ENCODE results near the gene CDH16. TPM values are rescaled to one million over a fixed set of nuclear protein-coding genes. Genes with fewer than 3 reads are reported as not detected.

The CDH16 gene
- total RNA-seq, 1 donor from 2014 or later: not detected

- H3K36me3 ChIP-seq (ENCODE audit: control insufficient read depth in 3 of 3, insufficient read depth in 3 of 3, low read length in 3 of 3): peaks cover 13 to 24% (median 15%) of the 10 kb centered on the region in 3 donors
- peaks cover 0 to 7% (median 0%) of the 10 kb centered on the region in 3 donors for H3K27me3 ChIP-seq (ENCODE audit: control insufficient read depth in 3 of 3, insufficient read depth in 3 of 3, low read length in 3 of 3)
- peaks cover 56 to 84% (median 81%) of the 10 kb centered on the region in 3 donors for H3K4me1 ChIP-seq (ENCODE audit: control insufficient read depth in 3 of 3, insufficient read depth in 3 of 3, low read length in 3 of 3)
- peak overlapping the region; percentile 82 to 88 (median 84) for H3K4me3 ChIP-seq (ENCODE audit: low read length in 3 of 3)
- H3K9me3 ChIP-seq (ENCODE audit: control insufficient read depth in 3 of 3, low read length in 3 of 3): no peaks in the 10 kb centered on the region
- H3K9ac ChIP-seq (ENCODE audit: low read depth in 1 of 3, low read length in 3 of 3): peak overlapping the region; percentile 79 to 91 (median 89)
- peak overlapping the region; percentile 98 for H3K27ac ChIP-seq (ENCODE audit: low read depth, low read length)
Observed at GRCh38 chr16:66924527-66925321, 6.0 kb upstream of the CDH16 start.

GRCh38 chr16:66923866-66924265, 5.2 kb upstream of the CDH16 start:
- peaks cover 0 to 7% (median 0%) of the 10 kb centered on the region in 3 donors for H3K27me3 ChIP-seq (ENCODE audit: control insufficient read depth in 3 of 3, insufficient read depth in 3 of 3, low read length in 3 of 3)
- H3K4me1 ChIP-seq (ENCODE audit: control insufficient read depth in 3 of 3, insufficient read depth in 3 of 3, low read length in 3 of 3): peaks cover 58 to 84% (median 81%) of the 10 kb centered on the region in 3 donors
- H3K4me3 ChIP-seq (ENCODE audit: low read length in 3 of 3): peak overlapping the region; percentile 82 to 88 (median 84)
- peak overlapping the region; percentile 72 to 91 (median 89) for H3K9ac ChIP-seq (ENCODE audit: low read depth in 1 of 3, low read length in 3 of 3)
- H3K36me3 ChIP-seq (ENCODE audit: control insufficient read depth in 3 of 3, insufficient read depth in 3 of 3, low read length in 3 of 3): peaks cover 13 to 24% (median 15%) of the 10 kb centered on the region in 3 donors
- H3K9me3 ChIP-seq (ENCODE audit: control insufficient read depth in 3 of 3, low read length in 3 of 3): no peaks in the 10 kb centered on the region
- peak overlapping the region; percentile 98 for H3K27ac ChIP-seq (ENCODE audit: low read depth, low read length)

- H3K4me1 ChIP-seq (ENCODE audit: control insufficient read depth in 3 of 3, insufficient read depth in 3 of 3, low read length in 3 of 3): peaks cover 53 to 82% (median 76%) of the 10 kb centered on the region in 3 donors
- peaks cover 13 to 24% (median 15%) of the 10 kb centered on the region in 3 donors for H3K36me3 ChIP-seq (ENCODE audit: control insufficient read depth in 3 of 3, insufficient read depth in 3 of 3, low read length in 3 of 3)
- H3K4me3 ChIP-seq (ENCODE audit: low read length in 3 of 3): peak overlapping the region; percentile 82 to 88 (median 84)
- peak overlapping the region; percentile 72 to 91 (median 89) for H3K9ac ChIP-seq (ENCODE audit: low read depth in 1 of 3, low read length in 3 of 3)
- H3K27me3 ChIP-seq (ENCODE audit: control insufficient read depth in 3 of 3, insufficient read depth in 3 of 3, low read length in 3 of 3): peaks cover 0 to 7% (median 0%) of the 10 kb centered on the region in 3 donors
- H3K27ac ChIP-seq (ENCODE audit: low read depth, low read length): peak overlapping the region; percentile 98
- H3K9me3 ChIP-seq (ENCODE audit: control insufficient read depth in 3 of 3, low read length in 3 of 3): no peaks in the 10 kb centered on the region
Observed at GRCh38 chr16:66923247-66923731, 4.6 kb upstream of the CDH16 start.

- no peaks in the 10 kb centered on the region for H3K9me3 ChIP-seq (ENCODE audit: control insufficient read depth in 3 of 3, low read length in 3 of 3)
- H3K27ac ChIP-seq (ENCODE audit: low read depth, low read length): peak overlapping the region; percentile 81
- H3K4me3 ChIP-seq (ENCODE audit: low read length in 3 of 3): peak overlapping the region in 2 of 3 donors; percentile 35 to 43
- H3K4me1 ChIP-seq (ENCODE audit: control insufficient read depth in 3 of 3, insufficient read depth in 3 of 3, low read length in 3 of 3): peaks cover 39 to 68% (median 62%) of the 10 kb centered on the region in 3 donors
- H3K36me3 ChIP-seq (ENCODE audit: control insufficient read depth in 3 of 3, insufficient read depth in 3 of 3, low read length in 3 of 3): peaks cover 13 to 24% (median 15%) of the 10 kb centered on the region in 3 donors
- H3K27me3 ChIP-seq (ENCODE audit: control insufficient read depth in 3 of 3, insufficient read depth in 3 of 3, low read length in 3 of 3): peaks cover 0 to 7% (median 0%) of the 10 kb centered on the region in 3 donors
- peak overlapping the region in 2 of 3 donors; percentile 6 to 54 for H3K9ac ChIP-seq (ENCODE audit: low read depth in 1 of 3, low read length in 3 of 3)
Observed at GRCh38 chr16:66921729-66922450, 3.2 kb upstream of the CDH16 start.

GRCh38 chr16:66920924-66921680, 2.4 kb upstream of the CDH16 start:
- Histone ChIP-seq H3K9me3 (ENCODE audit: control insufficient read depth in 3 of 3, low read length in 3 of 3) (no peaks in the 10 kb centered on the region), H3K27ac (ENCODE audit: low read depth, low read length) (peak overlapping the region; percentile 81), H3K4me1 (ENCODE audit: control insufficient read depth in 3 of 3, insufficient read depth in 3 of 3, low read length in 3 of 3) (peaks cover 32 to 60% (median 54%) of the 10 kb centered on the region in 3 donors), H3K36me3 (ENCODE audit: control insufficient read depth in 3 of 3, insufficient read depth in 3 of 3, low read length in 3 of 3) (peaks cover 13 to 24% (median 15%) of the 10 kb centered on the region in 3 donors), H3K27me3 (ENCODE audit: control insufficient read depth in 3 of 3, insufficient read depth in 3 of 3, low read length in 3 of 3) (peaks cover 0 to 7% (median 2%) of the 10 kb centered on the region in 3 donors), H3K9ac (ENCODE audit: low read depth in 1 of 3, low read length in 3 of 3) (peak overlapping the region in 1 of 3 donors; percentile 69), H3K4me3 (ENCODE audit: low read length in 3 of 3) (peak overlapping the region in 2 of 3 donors; percentile 29 to 43)

- Histone ChIP-seq H3K9ac (ENCODE audit: low read depth in 1 of 3, low read length in 3 of 3) (peak overlapping the region in 1 of 3 donors; percentile 64), H3K27me3 (ENCODE audit: control insufficient read depth in 3 of 3, insufficient read depth in 3 of 3, low read length in 3 of 3) (peaks cover 0 to 7% (median 3%) of the 10 kb centered on the region in 3 donors), H3K36me3 (ENCODE audit: control insufficient read depth in 3 of 3, insufficient read depth in 3 of 3, low read length in 3 of 3) (peaks cover 13 to 24% (median 15%) of the 10 kb centered on the region in 3 donors), H3K4me1 (ENCODE audit: control insufficient read depth in 3 of 3, insufficient read depth in 3 of 3, low read length in 3 of 3) (peaks cover 28 to 53% (median 46%) of the 10 kb centered on the region in 3 donors), H3K9me3 (ENCODE audit: control insufficient read depth in 3 of 3, low read length in 3 of 3) (no peaks in the 10 kb centered on the region), H3K4me3 (ENCODE audit: low read length in 3 of 3) (no peak overlapping the region), H3K27ac (ENCODE audit: low read depth, low read length) (peak overlapping the region; percentile 81)
Observed at GRCh38 chr16:66920299-66920590, 1.6 kb upstream of the CDH16 start.

- Histone ChIP-seq H3K9me3 (ENCODE audit: control insufficient read depth in 3 of 3, low read length in 3 of 3) (no peaks in the 10 kb centered on the region), H3K27me3 (ENCODE audit: control insufficient read depth in 3 of 3, insufficient read depth in 3 of 3, low read length in 3 of 3) (peaks cover 0 to 7% (median 3%) of the 10 kb centered on the region in 3 donors), H3K36me3 (ENCODE audit: control insufficient read depth in 3 of 3, insufficient read depth in 3 of 3, low read length in 3 of 3) (peaks cover 13 to 24% (median 14%) of the 10 kb centered on the region in 3 donors), H3K4me3 (ENCODE audit: low read length in 3 of 3) (peak overlapping the region in 1 of 3 donors; percentile 13), H3K4me1 (ENCODE audit: control insufficient read depth in 3 of 3, insufficient read depth in 3 of 3, low read length in 3 of 3) (peaks cover 28 to 53% (median 45%) of the 10 kb centered on the region in 3 donors), H3K27ac (ENCODE audit: low read depth, low read length) (peak overlapping the region; percentile 81), H3K9ac (ENCODE audit: low read depth in 1 of 3, low read length in 3 of 3) (peak overlapping the region in 2 of 3 donors; percentile 38 to 64)
Observed at GRCh38 chr16:66919569-66920298, 1.0 kb upstream of the CDH16 start.

GRCh38 chr16:66918355-66918754, 330 bp downstream of the CDH16 start:
- Histone ChIP-seq H3K4me1 (ENCODE audit: control insufficient read depth in 3 of 3, insufficient read depth in 3 of 3, low read length in 3 of 3) (peaks cover 33 to 50% (median 48%) of the 10 kb centered on the region in 3 donors), H3K9ac (ENCODE audit: low read depth in 1 of 3, low read length in 3 of 3) (no peak overlapping the region), H3K4me3 (ENCODE audit: low read length in 3 of 3) (no peak overlapping the region), H3K27me3 (ENCODE audit: control insufficient read depth in 3 of 3, insufficient read depth in 3 of 3, low read length in 3 of 3) (peaks cover 0 to 5% (median 3%) of the 10 kb centered on the region in 3 donors), H3K36me3 (ENCODE audit: control insufficient read depth in 3 of 3, insufficient read depth in 3 of 3, low read length in 3 of 3) (peaks cover 3 to 16% (median 4%) of the 10 kb centered on the region in 3 donors), H3K9me3 (ENCODE audit: control insufficient read depth in 3 of 3, low read length in 3 of 3) (no peaks in the 10 kb centered on the region), H3K27ac (ENCODE audit: low read depth, low read length) (peak overlapping the region; percentile 81)

GRCh38 chr16:66917741-66918140, 944 bp downstream of the CDH16 start:
- Histone ChIP-seq H3K27ac (ENCODE audit: low read depth, low read length) (no peak overlapping the region), H3K36me3 (ENCODE audit: control insufficient read depth in 3 of 3, insufficient read depth in 3 of 3, low read length in 3 of 3) (peaks cover 0 to 10% (median 4%) of the 10 kb centered on the region in 3 donors), H3K9me3 (ENCODE audit: control insufficient read depth in 3 of 3, low read length in 3 of 3) (no peaks in the 10 kb centered on the region), H3K4me1 (ENCODE audit: control insufficient read depth in 3 of 3, insufficient read depth in 3 of 3, low read length in 3 of 3) (peaks cover 29 to 48% (median 44%) of the 10 kb centered on the region in 3 donors), H3K9ac (ENCODE audit: low read depth in 1 of 3, low read length in 3 of 3) (no peak overlapping the region), H3K27me3 (ENCODE audit: control insufficient read depth in 3 of 3, insufficient read depth in 3 of 3, low read length in 3 of 3) (peaks cover 0 to 3% (median 0%) of the 10 kb centered on the region in 3 donors), H3K4me3 (ENCODE audit: low read length in 3 of 3) (no peak overlapping the region)
